GM10847 (cell line): Measurements from ENCODE around the gene ATP5MC3.

Source experiments
- POLR2A ChIP-seq: IDR thresholded peaks from 2 replicates; pipeline ENCODE4 v1.6.1; 2011; ENCODE audit not compliant: insufficient read length; ENCODE audit errors: extremely low read depth

Gene ATP5MC3

DNA sequence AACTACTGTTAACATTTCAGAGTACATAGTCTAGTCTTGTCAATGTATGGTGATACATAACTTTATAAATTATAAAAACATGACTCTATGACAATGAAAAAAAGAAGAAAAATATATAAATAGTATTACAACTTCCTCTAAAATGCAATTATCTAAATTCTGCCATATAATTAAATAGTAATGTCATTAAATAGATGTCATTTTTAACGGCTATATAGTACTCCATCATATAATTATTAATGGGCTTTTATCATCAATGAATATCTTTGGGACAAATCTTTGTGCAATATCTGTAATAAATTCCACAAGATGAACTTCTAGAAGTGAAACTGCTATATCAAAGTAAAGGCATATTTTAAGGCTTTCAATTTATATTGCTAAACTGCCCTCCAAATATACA, 38.3 kb downstream of the ATP5MC3 start:
- TF ChIP-seq POLR2A: no peak

DNA sequence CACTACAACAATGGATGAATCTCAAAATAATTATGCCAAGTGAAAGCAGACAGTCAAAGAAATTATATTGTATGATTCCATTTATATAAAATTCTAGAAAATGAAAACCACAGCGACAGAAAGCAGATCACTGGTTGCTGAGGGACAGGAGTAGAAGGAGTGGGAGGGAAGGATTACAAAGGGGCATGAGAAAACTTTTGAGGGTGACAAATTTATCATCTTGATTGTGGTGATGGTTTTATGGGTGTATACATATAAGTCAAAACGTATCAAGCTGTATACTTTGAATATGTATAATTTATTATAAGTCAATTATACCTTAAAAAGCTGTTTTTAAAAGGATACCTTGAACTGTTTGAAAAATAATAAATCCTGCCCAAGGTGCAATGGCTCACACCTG, 41.2 kb downstream of the ATP5MC3 start:
- no peak for TF ChIP-seq POLR2A

DNA sequence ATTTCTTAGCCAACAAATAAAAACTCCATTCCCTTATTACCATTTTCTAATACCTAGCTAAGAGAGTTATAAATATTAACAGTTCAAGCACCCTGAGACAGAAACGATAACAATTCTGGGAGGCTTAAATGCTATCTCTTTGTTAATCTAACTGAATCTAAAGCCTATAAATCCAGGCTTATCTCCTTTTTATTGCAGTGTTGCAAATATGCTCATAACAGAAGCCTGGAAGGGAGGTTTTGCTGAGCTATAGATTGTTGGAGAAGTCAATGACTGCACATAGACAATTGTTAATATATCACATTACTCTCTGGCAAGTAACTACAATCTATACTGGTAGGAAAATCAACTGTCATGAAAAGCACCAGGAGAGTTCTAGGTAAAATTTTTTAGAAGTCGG, 43.7 kb downstream of the ATP5MC3 start:
- no peak for TF ChIP-seq POLR2A

DNA sequence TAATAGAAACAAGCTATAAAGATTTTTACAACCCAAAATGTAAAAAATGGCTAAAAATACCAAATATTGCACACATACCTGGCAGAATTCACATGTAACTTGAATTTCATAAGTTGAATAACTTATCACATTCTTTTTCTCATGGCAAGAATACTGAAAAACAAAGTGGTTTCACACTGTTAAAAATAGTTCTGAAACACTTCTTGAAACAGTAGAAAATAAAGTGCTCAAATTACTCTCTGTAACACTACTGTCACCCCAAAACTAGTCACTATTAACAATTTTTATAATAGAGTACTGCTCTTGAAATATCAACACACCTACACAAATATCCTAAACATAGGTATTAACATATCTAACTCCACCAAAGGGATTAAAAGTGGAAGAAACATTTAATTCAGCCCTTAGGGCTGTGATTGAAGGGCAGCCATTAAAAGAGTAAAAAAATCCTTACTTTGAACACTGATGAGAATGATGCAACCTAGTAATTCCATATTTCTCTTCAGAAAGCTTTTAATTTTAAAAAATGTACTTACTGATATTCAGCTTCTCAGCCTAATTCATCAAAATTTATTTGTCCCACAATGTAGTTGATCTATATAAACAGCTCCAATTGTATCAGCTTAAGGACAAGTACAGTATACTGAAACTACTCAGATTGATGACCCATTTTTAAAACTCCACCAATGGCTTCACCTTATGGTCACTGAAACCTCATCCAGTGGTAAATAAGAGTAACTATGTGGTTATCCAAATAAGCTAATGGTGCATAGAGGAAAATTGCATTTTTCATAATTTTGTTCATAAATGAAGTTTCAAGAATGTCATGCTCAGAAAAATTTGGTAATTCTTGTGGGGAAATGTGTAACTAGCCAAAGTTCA, 44.9 kb downstream of the ATP5MC3 start:
- TF ChIP-seq POLR2A: no peak

DNA sequence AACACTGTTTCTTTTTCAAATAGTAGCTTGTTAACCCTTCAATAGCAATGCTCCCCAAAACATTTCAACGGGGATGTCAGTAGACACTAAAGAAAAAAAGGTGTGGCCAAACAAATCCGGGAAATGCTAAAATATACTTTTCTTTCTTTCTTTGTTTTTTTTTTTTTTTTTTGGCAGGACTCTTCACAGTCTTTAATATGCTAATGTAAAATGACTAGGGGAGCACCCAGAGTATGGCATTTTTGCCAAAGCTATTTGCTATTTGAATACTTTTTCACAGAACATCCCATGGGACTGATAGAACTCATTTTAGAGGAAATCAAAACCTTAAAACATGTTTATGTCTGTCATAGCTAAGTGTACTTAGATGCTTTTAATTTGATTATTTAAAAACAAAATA, 45.6 kb downstream of the ATP5MC3 start:
- no peak for TF ChIP-seq POLR2A

DNA sequence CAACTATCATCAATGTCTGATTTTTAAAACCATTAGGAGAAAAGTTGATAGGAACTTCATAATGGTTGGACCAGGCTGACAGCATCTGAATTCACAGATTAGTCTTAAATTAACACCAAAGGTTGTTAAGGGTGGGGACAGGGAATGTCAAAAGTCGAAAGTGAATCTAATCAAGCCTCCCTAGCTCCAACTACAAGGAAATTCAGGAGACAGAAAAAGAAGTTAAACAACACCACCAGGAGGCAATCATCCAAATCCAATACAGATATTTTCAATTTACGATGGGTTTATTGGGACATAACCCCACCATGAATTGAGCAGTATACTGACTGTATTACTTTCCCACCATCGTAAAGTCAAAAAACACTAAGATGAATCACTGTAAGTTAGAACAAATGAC, 46.3 kb downstream of the ATP5MC3 start:
- no peak for TF ChIP-seq POLR2A

DNA sequence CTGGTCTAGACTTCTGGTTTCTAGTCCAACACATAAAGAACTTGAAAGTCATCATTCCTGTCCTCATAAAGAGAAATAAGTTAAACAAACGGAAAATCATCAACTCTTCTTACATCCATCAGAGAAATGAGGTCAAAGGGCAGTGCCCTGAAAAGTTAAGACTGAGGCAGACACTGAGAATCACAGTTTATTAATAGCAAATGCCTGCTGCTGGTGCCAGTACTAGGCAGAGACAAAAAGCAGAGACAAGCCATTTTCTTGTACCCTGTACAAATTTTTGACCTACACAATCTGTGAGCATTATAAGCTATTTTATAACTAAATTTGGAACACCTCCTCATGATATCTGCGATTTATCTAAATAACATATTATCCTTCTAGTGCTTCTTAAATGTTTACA, 50.3 kb downstream of the ATP5MC3 start:
- TF ChIP-seq POLR2A: no peak

DNA sequence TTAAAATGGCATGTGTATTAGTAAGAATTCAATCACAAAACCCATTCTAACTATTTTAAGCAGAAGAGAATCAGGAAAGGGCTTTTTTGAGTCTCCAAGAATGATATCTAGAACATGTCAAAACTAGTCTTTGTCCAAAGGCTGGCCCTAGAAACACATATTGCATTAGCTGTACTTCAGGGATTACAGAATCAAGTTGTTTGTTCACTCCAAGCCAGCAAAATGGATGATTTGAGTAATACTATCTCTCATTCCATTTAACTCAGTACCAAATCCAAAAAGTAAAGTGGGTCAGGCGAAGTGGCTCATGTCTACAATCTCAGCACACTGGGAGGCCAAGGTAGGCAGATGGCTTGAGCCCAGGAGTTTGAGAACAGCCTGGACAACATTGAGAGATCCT, 54.8 kb downstream of the ATP5MC3 start:
- TF ChIP-seq POLR2A: no peak
